Activated T-cell treated with anti-CD3 and anti-CD28 coated beads for 24 hours (primary cell): ENCODE measurements around the gene YDJC.
"Not testable (repeated sequence)": the region's sequence is repeated elsewhere in the genome, so short reads cannot be mapped to it uniquely, and the experiment has no call there.

Experiments used
- DNase-seq: peaks from one replicate; pipeline ENCODE4 v3.0.0-alpha.2; 2020; ENCODE audit warnings: low read depth

Gene YDJC

DNA sequence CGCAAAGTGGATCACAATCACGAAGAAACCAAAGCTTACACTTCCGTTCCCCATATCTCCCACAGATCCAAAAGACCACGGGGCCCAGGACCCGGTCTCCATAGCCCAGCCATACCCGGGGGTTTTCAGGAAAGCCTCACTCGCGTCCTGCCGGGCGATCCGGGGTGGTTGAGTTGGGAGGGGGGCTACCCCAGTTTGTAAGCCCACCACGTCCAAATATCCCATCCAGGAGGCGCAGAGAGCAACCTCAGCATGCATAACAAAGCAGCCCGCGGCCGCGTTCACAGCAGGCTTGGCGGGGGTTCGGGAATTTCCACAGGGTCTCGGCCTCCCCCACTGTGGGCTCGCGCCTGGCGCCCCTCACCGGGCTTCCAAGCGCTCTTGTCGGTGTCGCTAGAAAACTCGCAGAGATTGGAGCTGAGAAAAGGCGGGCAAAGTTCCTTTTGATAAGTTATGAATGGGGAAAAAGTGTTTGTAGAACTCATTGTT, 21.7 kb upstream of the YDJC start:
- DNase-seq = no peak

GRCh38 chr22:21650823-21651520, 21.1 kb upstream of the YDJC start:
- DNase-seq = no peak

- no peak for DNase-seq
These were observed 20.5 kb upstream of the YDJC start for GRCh38 chr22:21650280-21650679.

GRCh38 chr22:21646608-21647590, 17.1 kb upstream of the YDJC start:
- DNase-seq = peak; percentile 63

- not testable (repeated sequence) for DNase-seq
These were observed 15.7 kb upstream of the YDJC start for GRCh38 chr22:21645513-21645912.

GRCh38 chr22:21643533-21644357, 13.9 kb upstream of the YDJC start:
- no peak for DNase-seq

DNA sequence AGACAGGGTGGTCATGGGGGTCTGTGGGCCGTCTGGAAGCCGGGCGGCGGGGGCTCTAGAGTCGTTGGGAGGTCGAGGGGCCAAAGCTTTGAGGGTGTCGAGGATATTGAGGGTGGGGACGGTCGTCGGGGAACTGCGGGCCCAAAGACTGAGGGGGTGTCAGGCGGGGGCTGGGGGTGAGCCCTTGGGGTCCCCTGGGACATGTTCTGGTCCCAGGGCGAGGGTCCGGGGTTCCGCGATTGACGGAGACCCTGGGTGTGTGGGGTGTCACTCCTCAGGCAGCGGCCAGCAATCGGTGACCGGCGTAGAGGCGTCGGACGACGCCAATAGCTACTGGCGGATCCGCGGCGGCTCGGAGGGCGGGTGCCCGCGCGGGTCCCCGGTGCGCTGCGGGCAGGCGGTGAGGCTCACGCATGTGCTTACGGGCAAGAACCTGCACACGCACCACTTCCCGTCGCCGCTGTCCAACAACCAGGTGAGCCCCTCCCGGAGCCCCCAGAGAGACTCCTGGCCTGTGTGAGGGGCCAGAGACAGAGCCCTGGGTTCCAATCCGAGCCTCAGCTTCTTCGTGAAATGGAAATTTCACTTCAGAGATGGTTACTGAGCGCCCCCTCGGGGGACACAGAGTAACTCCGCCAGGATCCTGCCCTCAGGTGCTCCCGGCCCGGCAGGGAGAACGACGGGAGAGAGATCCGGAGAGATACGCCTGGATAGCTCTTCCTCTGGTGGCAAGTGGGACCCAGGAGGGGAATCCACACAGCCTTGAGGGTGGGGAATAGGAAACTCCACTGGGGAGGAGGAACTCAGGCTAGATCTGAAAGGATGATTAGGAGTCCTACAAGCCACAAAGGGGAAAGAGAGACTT, 13.0 kb upstream of the YDJC start:
- DNase-seq = no peak

DNA sequence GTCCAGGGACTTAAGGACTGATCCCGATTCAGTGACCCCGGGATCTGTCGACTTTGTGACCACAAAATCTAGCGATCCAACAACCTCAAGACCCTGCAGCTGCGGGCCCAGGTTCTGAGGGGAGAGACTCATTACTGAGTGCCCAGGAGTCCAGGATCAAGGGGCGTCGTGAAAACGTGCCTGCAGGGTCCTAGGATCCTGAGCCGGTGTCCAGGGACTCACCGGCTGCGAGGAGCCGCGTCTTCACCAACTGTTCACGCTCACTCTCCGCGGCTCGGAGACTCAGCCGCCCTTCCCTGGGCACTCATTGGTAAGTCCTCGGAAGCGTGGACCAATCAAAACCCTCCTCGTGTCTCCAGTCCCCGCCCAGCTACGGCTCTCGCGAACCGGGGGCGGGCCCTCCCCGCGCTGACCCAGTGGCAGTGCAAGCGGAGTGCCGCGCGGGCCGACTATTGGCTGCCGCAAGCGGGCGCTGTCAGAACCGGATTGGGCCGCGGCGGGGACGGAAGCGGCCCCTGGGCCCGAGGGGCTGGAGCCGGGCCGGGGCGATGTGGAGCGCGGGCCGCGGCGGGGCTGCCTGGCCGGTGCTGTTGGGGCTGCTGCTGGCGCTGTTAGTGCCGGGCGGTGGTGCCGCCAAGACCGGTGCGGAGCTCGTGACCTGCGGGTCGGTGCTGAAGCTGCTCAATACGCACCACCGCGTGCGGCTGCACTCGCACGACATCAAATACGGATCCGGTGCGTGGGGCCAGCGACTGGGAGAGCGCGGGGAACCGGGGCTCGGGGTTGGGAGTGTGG, 12.2 kb upstream of the YDJC start, which contains the start of gene SDF2L1:
Gene SDF2L1 (plus strand): TSS at position 514 of the 795 bp plus-strand sequence. CDS start 35 bp downstream, at position 549.
- peak; percentile 98 for DNase-seq

DNA sequence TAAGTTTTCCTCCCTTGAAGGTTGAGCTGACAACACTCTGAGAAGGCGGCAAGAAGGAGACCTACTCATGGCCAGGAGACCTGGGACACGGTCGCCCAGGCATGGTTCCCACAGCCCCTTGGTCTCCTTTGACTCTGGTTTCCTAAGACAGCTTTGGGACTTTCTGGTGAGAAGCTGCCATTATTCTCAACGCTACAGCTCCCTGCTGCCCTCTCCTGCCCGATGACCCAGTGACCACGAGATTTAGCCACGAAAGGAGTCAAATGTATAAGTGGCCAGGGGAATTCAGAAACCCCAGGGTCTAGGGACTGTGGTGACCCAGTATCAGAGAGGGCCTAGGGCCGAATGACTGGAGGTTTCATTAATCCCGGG, 11.6 kb upstream of the YDJC start:
- DNase-seq = no peak

- DNase-seq = no peak
These were observed 11.0 kb upstream of the YDJC start for GRCh38 chr22:21640810-21641209.

DNA sequence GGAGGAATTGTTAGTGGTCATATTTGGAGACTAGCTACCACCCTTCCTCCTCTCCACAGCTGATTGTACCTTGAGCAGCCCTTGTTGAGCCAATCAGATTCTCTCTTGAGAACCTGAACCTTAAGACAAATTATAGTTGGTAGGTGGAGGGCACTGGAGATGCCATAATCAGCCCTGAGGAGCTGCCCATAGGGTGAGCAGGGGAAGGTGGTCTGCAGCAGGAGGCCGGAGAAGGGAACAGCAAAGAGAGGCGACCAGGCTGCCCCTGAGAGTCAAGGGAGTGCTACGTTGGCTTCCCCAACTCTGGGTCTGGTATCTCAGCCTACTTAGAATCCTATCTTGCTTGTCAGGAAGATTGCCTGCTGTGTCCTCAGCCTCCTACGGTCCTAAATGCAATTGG, 9.5 kb upstream of the YDJC start:
- no peak for DNase-seq

DNA sequence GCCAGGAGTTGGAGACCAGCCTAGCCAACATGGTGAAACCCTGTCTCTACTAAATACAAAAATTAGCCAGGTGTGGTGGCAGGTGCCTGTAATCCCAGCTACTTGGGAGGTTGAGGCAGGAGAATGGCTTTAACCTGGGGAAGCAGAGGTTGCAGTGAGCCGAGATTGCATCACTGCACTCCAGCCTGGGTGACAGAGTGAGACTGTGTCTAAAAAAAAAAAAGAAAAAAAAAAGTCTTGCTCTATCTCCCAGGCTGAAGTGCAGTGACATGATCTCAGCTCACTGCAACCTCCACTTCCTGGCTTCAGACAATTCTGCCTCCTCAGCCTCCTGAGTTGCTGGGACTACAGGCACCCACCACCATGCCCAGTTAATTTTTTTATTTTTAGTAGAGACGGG, 7.6 kb upstream of the YDJC start:
- DNase-seq = not testable (repeated sequence)

- no peak for DNase-seq
These were observed 6.9 kb upstream of the YDJC start for GRCh38 chr22:21636629-21637218.

GRCh38 chr22:21635771-21636510, 6.1 kb upstream of the YDJC start:
- no peak for DNase-seq

GRCh38 chr22:21634844-21635243, 5.0 kb upstream of the YDJC start:
- DNase-seq = no peak

GRCh38 chr22:21634081-21634480, 4.3 kb upstream of the YDJC start:
- DNase-seq = no peak

DNA sequence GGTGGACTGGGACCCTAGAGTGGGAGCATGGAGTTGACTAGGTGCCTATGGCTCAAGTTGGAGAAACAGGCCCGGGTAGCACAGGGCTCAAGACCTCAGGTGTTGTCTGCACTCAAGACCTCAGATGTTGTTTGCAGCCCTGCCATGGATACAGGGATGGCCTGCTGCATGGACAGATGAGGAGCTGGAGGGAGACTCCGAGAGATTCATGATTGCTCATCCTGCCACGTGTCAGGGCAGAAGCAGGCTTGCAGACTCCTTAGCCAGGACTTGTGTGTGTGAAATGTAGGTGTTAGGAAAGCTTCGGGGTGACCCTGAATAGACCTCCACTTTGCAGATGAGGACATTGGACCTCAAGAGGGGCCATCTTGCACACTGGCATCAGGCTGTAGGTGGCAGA, 3.7 kb upstream of the YDJC start:
- no peak for DNase-seq

GRCh38 chr22:21632931-21633330, 3.1 kb upstream of the YDJC start:
- DNase-seq = no peak

DNA sequence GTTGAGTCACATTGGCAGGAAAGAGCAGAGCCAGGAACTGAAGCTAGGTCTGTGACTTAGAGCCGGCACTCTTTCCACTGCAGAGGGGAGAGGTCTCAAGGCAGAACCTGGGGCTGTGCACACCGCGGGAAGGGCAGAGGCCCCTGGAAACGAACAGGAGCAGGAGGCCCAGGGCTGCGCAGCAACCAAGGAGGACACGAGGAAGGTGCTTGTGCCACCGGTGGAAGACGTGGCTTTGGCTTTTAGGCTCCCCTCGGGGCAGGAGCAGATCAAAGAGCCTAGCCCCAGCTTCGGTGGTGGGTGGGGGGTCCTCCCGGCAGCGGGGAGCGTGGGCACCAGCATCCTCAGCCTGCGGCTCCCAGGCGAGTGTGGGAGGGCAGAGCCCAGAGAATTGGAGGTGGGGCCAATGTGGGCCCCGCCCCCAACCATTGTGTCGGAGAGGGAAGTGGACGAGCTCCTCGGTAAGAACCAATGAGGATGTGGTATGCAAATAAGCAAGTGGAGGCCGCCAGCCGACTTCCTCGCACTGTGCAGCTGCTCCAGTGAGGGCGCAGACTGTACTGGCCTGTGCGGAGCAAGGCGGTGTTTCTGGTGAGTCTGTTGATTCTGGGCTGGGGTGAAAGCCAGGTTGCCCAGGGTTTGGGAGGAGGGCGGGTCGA, 2.5 kb upstream of the YDJC start, which contains the start of gene CCDC116:
Gene CCDC116 (plus strand): TSS at position 524 of the 659 bp plus-strand sequence. CDS start 422 bp downstream, outside the sequence.
- peak; percentile 46 for DNase-seq
